ENCODE data around the gene PCGF1. TPM values are rescaled to one million over a fixed set of nuclear protein-coding genes. Genes with fewer than 3 reads are reported as not detected.
A peak's percentile ranks its signal among the peaks of the same experiment; 100 is the strongest.

The PCGF1 gene
- total and polyA plus RNA-seq, 2 of the 13 experiments (the other 11 are each of a cell fraction or from before 2014, with no cell fraction given), result 20.4 to 22.6 TPM

GRCh38 chr2:74502720-74503505 lies 4.6 kb downstream of the PCGF1 start (continued):
- TF ChIP-seq MEF2D (CRISPR knock-in tag; IDR thresholded peaks at IDR 0.05), result peak; percentile 6; the same call in 1 of the 2 replicates
- no peak for TF ChIP-seq XBP1 (CRISPR knock-in tag; IDR thresholded peaks at IDR 0.05)
- TF ChIP-seq ZNF296 (CRISPR knock-in tag; conservative IDR thresholded peaks at IDR 0.05), result no peak; the same call in 1 of the 2 replicates
- TF ChIP-seq, protein P1, sequence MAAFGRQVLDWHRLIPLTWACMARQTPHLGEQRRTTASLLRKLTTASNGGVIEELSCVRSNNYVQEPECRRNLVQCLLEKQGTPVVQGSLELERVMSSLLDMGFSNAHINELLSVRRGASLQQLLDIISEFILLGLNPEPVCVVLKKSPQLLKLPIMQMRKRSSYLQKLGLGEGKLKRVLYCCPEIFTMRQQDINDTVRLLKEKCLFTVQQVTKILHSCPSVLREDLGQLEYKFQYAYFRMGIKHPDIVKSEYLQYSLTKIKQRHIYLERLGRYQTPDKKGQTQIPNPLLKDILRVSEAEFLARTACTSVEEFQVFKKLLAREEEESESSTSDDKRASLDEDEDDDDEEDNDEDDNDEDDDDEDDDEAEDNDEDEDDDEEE (CRISPR knock-in tag; IDR thresholded peaks at IDR 0.05), result peak; percentile 95
- TF ChIP-seq, protein P2, sequence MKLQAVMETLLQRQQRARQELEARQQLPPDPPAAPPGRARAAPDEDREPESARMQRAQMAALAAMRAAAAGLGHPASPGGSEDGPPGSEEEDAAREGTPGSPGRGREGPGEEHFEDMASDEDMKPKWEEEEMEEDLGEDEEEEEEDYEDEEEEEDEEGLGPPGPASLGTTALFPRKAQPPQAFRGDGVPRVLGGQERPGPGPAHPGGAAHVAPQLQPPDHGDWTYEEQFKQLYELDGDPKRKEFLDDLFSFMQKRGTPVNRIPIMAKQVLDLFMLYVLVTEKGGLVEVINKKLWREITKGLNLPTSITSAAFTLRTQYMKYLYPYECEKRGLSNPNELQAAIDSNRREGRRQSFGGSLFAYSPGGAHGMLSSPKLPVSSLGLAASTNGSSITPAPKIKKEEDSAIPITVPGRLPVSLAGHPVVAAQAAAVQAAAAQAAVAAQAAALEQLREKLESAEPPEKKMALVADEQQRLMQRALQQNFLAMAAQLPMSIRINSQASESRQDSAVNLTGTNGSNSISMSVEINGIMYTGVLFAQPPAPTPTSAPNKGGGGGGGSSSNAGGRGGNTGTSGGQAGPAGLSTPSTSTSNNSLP (IDR thresholded peaks at IDR 0.05; ENCODE audit: low read depth, low read length), result no peak
- no peak for TF ChIP-seq ZFP36L2 (CRISPR knock-in tag; IDR thresholded peaks at IDR 0.05)
- TF ChIP-seq ZNF557 (CRISPR knock-in tag; IDR thresholded peaks at IDR 0.05), result 0 out of 2 replicates have a peak, but pooled peaks have one; percentile 9
- TF ChIP-seq, protein P3, sequence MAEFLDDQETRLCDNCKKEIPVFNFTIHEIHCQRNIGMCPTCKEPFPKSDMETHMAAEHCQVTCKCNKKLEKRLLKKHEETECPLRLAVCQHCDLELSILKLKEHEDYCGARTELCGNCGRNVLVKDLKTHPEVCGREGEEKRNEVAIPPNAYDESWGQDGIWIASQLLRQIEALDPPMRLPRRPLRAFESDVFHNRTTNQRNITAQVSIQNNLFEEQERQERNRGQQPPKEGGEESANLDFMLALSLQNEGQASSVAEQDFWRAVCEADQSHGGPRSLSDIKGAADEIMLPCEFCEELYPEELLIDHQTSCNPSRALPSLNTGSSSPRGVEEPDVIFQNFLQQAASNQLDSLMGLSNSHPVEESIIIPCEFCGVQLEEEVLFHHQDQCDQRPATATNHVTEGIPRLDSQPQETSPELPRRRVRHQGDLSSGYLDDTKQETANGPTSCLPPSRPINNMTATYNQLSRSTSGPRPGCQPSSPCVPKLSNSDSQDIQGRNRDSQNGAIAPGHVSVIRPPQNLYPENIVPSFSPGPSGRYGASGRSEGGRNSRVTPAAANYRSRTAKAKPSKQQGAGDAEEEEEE (CRISPR knock-in tag; IDR thresholded peaks at IDR 0.05; ENCODE audit: borderline replicate concordance), result no peak; the same call in 1 of the 2 replicates
- peak; percentile 74 for TF ChIP-seq RBM39 (IDR thresholded peaks at IDR 0.05; ENCODE audit: low read depth, low read length, poor library complexity, severe bottlenecking)
- no peak for TF ChIP-seq ZNF850 (CRISPR knock-in tag; conservative IDR thresholded peaks at IDR 0.05)
- TF ChIP-seq, protein P4, sequence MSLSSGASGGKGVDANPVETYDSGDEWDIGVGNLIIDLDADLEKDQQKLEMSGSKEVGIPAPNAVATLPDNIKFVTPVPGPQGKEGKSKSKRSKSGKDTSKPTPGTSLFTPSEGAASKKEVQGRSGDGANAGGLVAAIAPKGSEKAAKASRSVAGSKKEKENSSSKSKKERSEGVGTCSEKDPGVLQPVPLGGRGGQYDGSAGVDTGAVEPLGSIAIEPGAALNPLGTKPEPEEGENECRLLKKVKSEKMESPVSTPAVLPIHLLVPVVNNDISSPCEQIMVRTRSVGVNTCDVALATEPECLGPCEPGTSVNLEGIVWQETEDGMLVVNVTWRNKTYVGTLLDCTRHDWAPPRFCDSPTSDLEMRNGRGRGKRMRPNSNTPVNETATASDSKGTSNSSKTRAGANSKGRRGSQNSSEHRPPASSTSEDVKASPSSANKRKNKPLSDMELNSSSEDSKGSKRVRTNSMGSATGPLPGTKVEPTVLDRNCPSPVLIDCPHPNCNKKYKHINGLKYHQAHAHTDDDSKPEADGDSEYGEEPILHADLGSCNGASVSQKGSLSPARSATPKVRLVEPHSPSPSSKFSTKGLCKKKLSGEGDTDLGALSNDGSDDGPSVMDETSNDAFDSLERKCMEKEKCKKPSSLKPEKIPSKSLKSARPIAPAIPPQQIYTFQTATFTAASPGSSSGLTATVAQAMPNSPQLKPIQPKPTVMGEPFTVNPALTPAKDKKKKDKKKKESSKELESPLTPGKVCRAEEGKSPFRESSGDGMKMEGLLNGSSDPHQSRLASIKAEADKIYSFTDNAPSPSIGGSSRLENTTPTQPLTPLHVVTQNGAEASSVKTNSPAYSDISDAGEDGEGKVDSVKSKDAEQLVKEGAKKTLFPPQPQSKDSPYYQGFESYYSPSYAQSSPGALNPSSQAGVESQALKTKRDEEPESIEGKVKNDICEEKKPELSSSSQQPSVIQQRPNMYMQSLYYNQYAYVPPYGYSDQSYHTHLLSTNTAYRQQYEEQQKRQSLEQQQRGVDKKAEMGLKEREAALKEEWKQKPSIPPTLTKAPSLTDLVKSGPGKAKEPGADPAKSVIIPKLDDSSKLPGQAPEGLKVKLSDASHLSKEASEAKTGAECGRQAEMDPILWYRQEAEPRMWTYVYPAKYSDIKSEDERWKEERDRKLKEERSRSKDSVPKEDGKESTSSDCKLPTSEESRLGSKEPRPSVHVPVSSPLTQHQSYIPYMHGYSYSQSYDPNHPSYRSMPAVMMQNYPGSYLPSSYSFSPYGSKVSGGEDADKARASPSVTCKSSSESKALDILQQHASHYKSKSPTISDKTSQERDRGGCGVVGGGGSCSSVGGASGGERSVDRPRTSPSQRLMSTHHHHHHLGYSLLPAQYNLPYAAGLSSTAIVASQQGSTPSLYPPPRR (CRISPR knock-in tag; IDR thresholded peaks at IDR 0.05; ENCODE audit: borderline replicate concordance), result no peak
- TF ChIP-seq, protein P5, sequence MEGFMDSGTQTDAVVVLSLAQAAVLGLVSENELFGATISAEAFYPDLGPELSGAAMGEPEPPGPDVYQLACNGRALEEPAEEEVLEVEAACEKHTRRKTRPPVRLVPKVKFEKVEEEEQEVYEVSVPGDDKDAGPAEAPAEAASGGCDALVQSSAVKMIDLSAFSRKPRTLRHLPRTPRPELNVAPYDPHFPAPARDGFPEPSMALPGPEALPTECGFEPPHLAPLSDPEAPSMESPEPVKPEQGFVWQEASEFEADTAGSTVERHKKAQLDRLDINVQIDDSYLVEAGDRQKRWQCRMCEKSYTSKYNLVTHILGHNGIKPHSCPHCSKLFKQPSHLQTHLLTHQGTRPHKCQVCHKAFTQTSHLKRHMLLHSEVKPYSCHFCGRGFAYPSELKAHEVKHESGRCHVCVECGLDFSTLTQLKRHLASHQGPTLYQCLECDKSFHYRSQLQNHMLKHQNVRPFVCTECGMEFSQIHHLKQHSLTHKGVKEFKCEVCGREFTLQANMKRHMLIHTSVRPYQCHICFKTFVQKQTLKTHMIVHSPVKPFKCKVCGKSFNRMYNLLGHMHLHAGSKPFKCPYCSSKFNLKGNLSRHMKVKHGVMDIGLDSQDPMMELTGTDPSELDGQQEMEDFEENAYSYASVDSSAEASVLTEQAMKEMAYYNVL (CRISPR knock-in tag; IDR thresholded peaks at IDR 0.05; ENCODE audit: borderline replicate concordance), result peak; percentile 67
- TF ChIP-seq ZNF3 (CRISPR knock-in tag; IDR thresholded peaks at IDR 0.05), result no peak
- no peak for TF ChIP-seq ZNF367 (CRISPR knock-in tag; IDR thresholded peaks at IDR 0.05; ENCODE audit: borderline replicate concordance)
- peak; percentile 56 for TF ChIP-seq PPARG (CRISPR knock-in tag; conservative IDR thresholded peaks at IDR 0.05)
- TF ChIP-seq ZNF136 (CRISPR knock-in tag; IDR thresholded peaks at IDR 0.05; ENCODE audit: low read depth), result peak; percentile 62
- TF ChIP-seq MAFK (conservative IDR thresholded peaks at IDR 0.05 in 1 of 2, IDR thresholded peaks at IDR 0.05 in 1 of 2; ENCODE audit: low read length in 2 of 2), result no peak
